Hepatocyte (in vitro differentiated cells): Measurements from ENCODE around the gene CXCL16. TPM values are rescaled to one million over a fixed set of nuclear protein-coding genes. Genes with fewer than 3 reads are reported as not detected.

ENCODE experiments used
- DNase-seq: peaks from one replicate; pipeline ENCODE4 v3.0.0-alpha.2; 2016; ENCODE audit warnings: low spot score
- H2AFZ ChIP-seq: fragments of 200-600 bp; sonication (generic); 2 replicates; pipeline ENCODE4 v1.6.0; 2016; ENCODE audit warnings: antibody characterized with exemption, mild to moderate bottlenecking
- H3K27ac ChIP-seq: fragments of 200-600 bp; sonication (generic); 2 replicates; pipeline ENCODE4 v1.5.1; 2016; ENCODE audit warnings: mild to moderate bottlenecking
- H3K27me3 ChIP-seq: fragments of 200-600 bp; sonication (generic); 2 replicates; pipeline ENCODE4 v1.6.1; 2016
- H3K36me3 ChIP-seq: fragments of 200-600 bp; sonication (generic); replicated peaks from 2 replicates; pipeline ENCODE4 v1.5.1; 2016; ENCODE audit warnings: low read depth; ENCODE audit not compliant: insufficient read depth
- H3K4me1 ChIP-seq: fragments of 200-600 bp; sonication (generic); 2 replicates; pipeline ENCODE4 v1.5.1; 2016; ENCODE audit warnings: mild to moderate bottlenecking, moderate library complexity; ENCODE audit not compliant: insufficient read depth
- H3K4me2 ChIP-seq: fragments of 200-600 bp; sonication (generic); 2 replicates; pipeline ENCODE4 v1.6.0; 2016
- H3K4me3 ChIP-seq: fragments of 200-600 bp; sonication (generic); 2 replicates; pipeline ENCODE4 v1.5.1; 2016; ENCODE audit warnings: mild to moderate bottlenecking
- H3K79me2 ChIP-seq: fragments of 200-600 bp; sonication (generic); 2 replicates; pipeline ENCODE4 v1.6.0; 2017; ENCODE audit warnings: mild to moderate bottlenecking
- H3K9me2 ChIP-seq: fragments of 200-600 bp; sonication (generic); replicated peaks from 2 replicates; pipeline ENCODE4 v1.6.0; 2017; ENCODE audit warnings: mild to moderate bottlenecking; ENCODE audit not compliant: insufficient read depth
- H3K9me3 ChIP-seq: fragments of 200-600 bp; sonication (generic); 2 replicates; pipeline ENCODE4 v1.5.1; 2016; ENCODE audit warnings: low read depth, mild to moderate bottlenecking
- H4K20me1 ChIP-seq: fragments of 200-600 bp; sonication (generic); 2 replicates; pipeline ENCODE4 v1.6.0; 2016; ENCODE audit warnings: mild to moderate bottlenecking; ENCODE audit not compliant: insufficient read depth, poor library complexity, severe bottlenecking
- EZH2 ChIP-seq: fragments of 200-600 bp; sonication (generic); IDR thresholded peaks from 2 replicates; pipeline ENCODE4 v1.6.1; 2016; ENCODE audit warnings: antibody characterized with exemption, mild to moderate bottlenecking, borderline replicate concordance
- EZH2phosphoT487 ChIP-seq: fragments of 200-600 bp; sonication (generic); IDR thresholded peaks from one replicate; pipeline ENCODE4 v1.6.1; 2018; ENCODE audit warnings: antibody characterized with exemption, mild to moderate bottlenecking, low read depth, moderate library complexity; ENCODE audit not compliant: unreplicated experiment, severe bottlenecking
- WGBS: methylation state at CpG from one replicate; pipeline ENCODE4 v1.1.6; 2016; ENCODE audit warnings: low lambda C conversion rate; ENCODE audit errors: missing lambda C conversion rate; 5-methylcytosine and 5-hydroxymethylcytosine counted together
- polyA plus RNA-seq: library from polyadenylated mRNA; unstranded; fragments of >200 nt; fragmentation: Nextera tagmentation; extraction: Ambion mirVana; gene quantifications from 2 replicates; pipeline ENCODE4 v1.2.1, GENCODE V29; 2016
- total RNA-seq: library from RNA; depleted of rRNA; stranded (reverse); fragments of >200 nt; gene quantifications from 2 replicates; pipeline ENCODE4 v1.2.3, GENCODE V29; 2014
- TF ChIP-seq, protein P1 (sequence below): fragments of 200-600 bp; sonication (generic); IDR thresholded peaks from 2 replicates; pipeline ENCODE4 v1.5.1; 2016; ENCODE audit warnings: antibody characterized with exemption, mild to moderate bottlenecking; ENCODE audit not compliant: poor library complexity

CXCL16 gene
- total and polyA plus RNA-seq, 2 experiments from 2014 or later = 39.9 to 82.5 TPM

DNA sequence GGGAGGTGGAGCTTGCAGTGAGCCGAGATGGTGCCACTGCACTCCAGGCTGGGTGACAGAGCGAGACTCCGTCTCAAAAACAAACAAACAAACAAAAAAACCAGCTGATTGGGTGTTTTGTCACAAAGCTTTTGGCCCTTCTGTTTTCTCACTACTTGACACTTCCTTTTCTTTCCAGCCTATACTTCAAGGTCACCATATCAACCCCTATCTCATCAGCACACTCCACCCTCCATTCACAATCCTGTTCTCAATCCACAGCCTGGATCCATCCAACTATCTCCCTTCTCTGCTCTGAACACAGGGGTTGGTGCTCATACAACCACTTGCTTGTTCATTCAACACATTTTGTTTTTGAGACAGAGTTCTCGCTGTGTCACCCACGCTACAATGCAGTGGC, 15.1 kb downstream of the CXCL16 start:
- H3K27me3 ChIP-seq = no peaks in the 10 kb centered on the region
- no peak overlapping the region for H2AFZ ChIP-seq
- no peak for DNase-seq
- H3K4me2 ChIP-seq = no peak overlapping the region
- H4K20me1 ChIP-seq = no peaks in the 10 kb centered on the region
- H3K36me3 ChIP-seq = no peaks in the 10 kb centered on the region
- WGBS = 84% methylated on average over 5 of the region's 5 CpGs
- TF ChIP-seq EZH2phosphoT487 = no peak
- no peak overlapping the region for H3K4me3 ChIP-seq
- peaks cover 18% of the 10 kb centered on the region for H3K4me1 ChIP-seq
- no peaks in the 10 kb centered on the region for H3K9me2 ChIP-seq
- no peak overlapping the region for H3K27ac ChIP-seq
- no peaks in the 10 kb centered on the region for H3K79me2 ChIP-seq
- no peaks in the 10 kb centered on the region for H3K9me3 ChIP-seq

DNA sequence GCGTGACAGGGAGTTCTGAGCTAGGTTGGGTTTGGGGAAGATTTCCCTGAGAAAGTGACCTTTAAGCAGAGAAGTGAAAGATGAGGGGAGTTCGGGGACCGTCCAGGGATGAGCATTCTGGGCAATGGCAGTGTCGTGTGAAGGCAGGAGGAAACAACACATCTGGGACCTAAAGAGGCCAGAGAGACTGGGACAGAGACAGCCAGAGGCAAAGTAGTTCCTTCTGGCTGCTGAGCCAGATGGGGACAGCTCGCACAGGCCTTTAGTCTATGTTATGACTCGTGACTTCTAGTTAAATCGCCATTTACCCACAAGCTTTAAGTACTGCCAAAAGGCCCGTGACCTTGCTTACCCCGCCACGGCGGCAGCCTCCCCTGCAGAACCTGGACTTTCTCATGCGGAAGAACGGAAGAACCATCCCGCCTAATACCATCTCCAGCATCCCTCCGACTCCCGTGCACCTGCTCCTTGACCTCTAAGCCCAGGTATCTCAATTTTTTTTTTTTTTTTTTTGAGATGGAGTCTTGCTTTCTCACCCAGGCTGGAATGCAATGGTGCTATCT, 17.0 kb downstream of the CXCL16 start:
- Histone ChIP-seq H3K4me1 (peaks cover 18% of the 10 kb centered on the region), H3K36me3 (no peaks in the 10 kb centered on the region), H3K79me2 (no peaks in the 10 kb centered on the region), H3K9me2 (no peaks in the 10 kb centered on the region), H2AFZ (no peak overlapping the region), H3K4me3 (no peak overlapping the region), H3K4me2 (no peak overlapping the region), H4K20me1 (no peaks in the 10 kb centered on the region), H3K9me3 (no peaks in the 10 kb centered on the region), H3K27me3 (no peaks in the 10 kb centered on the region), H3K27ac (peak overlapping the region; percentile 96)
- TF ChIP-seq EZH2 (no peak), EZH2phosphoT487 (no peak)
- TF ChIP-seq, protein P1, sequence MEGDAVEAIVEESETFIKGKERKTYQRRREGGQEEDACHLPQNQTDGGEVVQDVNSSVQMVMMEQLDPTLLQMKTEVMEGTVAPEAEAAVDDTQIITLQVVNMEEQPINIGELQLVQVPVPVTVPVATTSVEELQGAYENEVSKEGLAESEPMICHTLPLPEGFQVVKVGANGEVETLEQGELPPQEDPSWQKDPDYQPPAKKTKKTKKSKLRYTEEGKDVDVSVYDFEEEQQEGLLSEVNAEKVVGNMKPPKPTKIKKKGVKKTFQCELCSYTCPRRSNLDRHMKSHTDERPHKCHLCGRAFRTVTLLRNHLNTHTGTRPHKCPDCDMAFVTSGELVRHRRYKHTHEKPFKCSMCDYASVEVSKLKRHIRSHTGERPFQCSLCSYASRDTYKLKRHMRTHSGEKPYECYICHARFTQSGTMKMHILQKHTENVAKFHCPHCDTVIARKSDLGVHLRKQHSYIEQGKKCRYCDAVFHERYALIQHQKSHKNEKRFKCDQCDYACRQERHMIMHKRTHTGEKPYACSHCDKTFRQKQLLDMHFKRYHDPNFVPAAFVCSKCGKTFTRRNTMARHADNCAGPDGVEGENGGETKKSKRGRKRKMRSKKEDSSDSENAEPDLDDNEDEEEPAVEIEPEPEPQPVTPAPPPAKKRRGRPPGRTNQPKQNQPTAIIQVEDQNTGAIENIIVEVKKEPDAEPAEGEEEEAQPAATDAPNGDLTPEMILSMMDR = no peak
- DNase-seq = no peak
- 94% methylated on average over 16 of the region's 16 CpGs for WGBS

DNA sequence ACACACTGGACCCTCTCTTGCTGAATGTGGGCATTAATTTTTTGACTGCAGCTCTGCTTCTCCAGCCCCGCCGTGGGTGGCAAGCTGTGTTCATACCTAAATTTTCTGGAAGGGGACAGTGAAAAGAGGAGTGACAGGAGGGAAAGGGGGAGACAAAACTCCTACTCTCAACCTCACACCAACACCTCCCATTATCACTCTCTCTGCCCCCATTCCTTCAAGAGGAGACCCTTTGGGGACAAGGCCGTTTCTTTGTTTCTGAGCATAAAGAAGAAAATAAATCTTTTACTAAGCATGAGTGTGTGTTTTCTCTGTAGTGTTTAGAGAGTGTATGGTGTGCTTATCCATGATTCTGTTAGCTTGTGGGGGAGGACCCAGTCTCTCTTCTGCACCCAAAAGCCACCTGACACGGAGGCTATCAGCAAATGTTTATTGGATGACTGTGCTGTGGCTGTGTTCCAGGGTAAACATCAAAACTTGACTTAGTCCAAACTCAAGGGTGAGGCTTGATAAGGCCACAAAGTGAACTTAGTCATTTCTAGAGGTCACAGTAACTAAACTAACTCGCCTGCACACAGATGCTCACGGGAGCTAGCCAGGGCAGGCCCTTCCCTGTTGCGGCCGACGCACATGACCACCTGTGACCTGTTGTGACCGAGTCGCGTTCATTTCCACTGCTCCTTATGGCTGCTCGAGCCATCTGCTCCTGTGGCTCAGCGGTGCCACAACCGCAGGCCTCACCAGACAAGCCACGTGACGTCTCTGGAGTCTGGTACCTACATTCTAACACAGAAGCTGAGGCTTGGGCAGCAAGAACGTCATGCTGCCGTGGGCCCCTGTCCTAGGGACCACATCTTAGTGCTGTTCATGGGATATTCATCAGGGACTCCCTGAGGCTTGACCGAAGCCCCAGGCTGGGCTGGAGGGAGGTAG, 18.3 kb downstream of the CXCL16 start:
- no peaks in the 10 kb centered on the region for H3K79me2 ChIP-seq
- no peaks in the 10 kb centered on the region for H3K9me2 ChIP-seq
- H3K27ac ChIP-seq = peak overlapping the region; percentile 96
- H3K4me3 ChIP-seq = no peak overlapping the region
- 67% methylated on average over 20 of the region's 20 CpGs for WGBS
- no peaks in the 10 kb centered on the region for H4K20me1 ChIP-seq
- no peaks in the 10 kb centered on the region for H3K36me3 ChIP-seq
- H3K4me2 ChIP-seq = peak overlapping the region; percentile 36
- H2AFZ ChIP-seq = no peak overlapping the region
- H3K27me3 ChIP-seq = no peaks in the 10 kb centered on the region
- no peaks in the 10 kb centered on the region for H3K9me3 ChIP-seq
- no peak for TF ChIP-seq EZH2
- TF ChIP-seq, protein P1 = no peak
- TF ChIP-seq EZH2phosphoT487 = no peak
- H3K4me1 ChIP-seq = peaks cover 18% of the 10 kb centered on the region
- DNase-seq = peak; percentile 80

DNA sequence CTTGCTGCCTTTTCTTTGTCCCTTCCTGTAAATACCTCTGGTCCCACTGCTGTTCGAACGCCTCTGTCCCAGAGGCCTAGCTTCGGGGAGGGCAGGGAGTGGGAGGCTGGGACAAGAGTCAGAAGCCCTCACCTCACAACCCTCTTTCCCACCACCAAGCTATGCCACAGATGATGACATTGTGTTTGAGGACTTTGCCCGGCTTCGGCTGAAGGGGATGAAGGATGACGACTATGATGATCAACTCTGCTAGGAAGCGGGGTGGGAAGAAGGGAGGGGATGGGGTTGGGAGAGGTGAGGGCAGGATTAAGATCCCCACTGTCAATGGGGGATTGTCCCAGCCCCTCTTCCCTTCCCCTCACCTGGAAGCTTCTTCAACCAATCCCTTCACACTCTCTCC, 18.9 kb downstream of the CXCL16 start:
- TF ChIP-seq, protein P1 = no peak
- TF ChIP-seq EZH2phosphoT487 (no peak), EZH2 (no peak)
- WGBS = 92% methylated on average over 7 of the region's 7 CpGs
- Histone ChIP-seq H3K4me3 (no peak overlapping the region), H3K79me2 (no peaks in the 10 kb centered on the region), H4K20me1 (no peaks in the 10 kb centered on the region), H3K4me1 (peaks cover 18% of the 10 kb centered on the region), H3K36me3 (no peaks in the 10 kb centered on the region), H3K9me3 (no peaks in the 10 kb centered on the region), H3K4me2 (peak overlapping the region; percentile 36), H2AFZ (no peak overlapping the region), H3K27me3 (no peaks in the 10 kb centered on the region), H3K27ac (peak overlapping the region; percentile 96), H3K9me2 (no peaks in the 10 kb centered on the region)
- DNase-seq = peak; percentile 49
